NOMO-1 treated with DMSO at 0.1 percent for 48 hours (cell line): ENCODE data around the gene GRAMD1A.

Experiments
- DNase-seq: peaks from one replicate; lab custom pipeline; 2025; ENCODE audit not compliant: unreplicated experiment; lab: John Stamatoyannopoulos, UW

The GRAMD1A gene

DNA sequence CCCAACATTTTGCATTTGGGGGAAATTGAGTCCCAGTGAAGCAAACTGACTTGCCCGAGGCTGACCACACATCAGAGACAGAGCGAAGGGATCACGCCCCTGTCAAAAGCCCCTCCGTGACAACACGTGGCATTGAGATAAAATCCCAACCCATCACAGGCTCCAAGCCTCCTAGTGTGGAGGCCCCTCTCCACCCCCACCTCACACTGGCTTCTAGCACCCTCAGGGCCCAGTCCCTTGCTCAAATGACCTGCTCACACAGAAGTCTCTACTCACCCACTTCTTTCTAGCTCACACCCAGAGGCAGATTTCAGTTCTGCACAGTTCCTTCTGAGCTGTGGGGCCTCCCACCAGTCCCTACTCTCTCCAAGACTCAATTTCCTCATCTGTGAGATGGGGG, 51.7 kb downstream of the GRAMD1A start:
- no peak for DNase-seq

DNA sequence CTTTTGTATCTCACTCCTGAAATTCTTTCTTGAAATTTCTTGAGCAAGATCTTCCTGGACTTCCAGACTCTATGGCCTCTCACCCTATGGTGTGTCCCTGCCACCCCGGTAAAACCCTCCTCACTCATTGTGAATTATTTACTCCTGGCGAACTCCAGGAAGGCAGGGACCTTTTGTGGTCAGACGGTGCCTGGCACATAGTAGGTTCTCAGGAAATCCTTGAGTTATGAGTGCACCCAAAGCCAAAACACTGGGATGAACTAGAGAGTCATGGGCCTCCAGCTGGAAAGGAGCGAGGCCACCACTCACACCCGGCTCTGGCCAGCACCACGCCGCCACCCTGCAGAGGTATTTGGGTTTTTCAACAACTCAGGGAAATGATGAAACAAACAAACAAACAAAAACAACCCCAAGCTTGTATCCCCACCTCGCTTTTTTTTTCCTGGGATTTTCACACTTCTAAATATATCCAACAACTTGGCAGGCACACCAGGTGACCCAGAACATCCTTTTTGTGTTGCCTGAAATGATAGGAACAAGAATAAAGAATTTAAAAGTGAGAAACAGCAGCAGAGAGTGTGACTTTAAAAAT, 52.6 kb downstream of the GRAMD1A start:
- DNase-seq = no peak

DNA sequence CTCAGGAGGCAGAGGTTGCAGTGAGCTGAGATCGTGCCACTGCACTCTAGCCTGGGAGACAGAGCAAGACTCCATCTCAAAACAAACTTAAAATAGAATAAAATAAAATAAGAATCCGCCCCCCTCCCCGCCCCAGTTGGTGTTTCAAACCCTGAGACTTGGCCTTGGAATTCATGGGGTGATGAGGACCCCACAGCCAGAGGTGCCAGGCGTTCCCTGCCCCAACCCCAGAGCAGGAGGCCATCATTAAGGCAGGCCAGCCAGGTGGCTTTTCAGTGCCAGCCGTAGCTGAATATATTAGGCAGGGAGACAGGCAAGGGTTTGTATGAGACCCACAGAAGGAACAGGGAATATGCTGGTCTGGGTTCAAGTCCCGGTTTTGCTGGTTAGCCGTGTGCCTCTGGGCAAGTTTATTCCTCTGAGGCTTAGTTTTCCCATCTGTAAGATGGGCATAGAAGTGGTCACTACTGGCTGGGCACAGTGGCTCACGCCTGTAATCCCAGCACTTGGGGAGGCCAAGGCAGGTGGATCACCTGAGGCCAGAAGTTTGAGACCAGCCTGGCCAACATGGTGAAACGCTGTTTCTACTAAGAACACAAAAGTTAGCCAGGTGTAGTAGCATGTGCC, 53.7 kb downstream of the GRAMD1A start:
- DNase-seq = no peak

DNA sequence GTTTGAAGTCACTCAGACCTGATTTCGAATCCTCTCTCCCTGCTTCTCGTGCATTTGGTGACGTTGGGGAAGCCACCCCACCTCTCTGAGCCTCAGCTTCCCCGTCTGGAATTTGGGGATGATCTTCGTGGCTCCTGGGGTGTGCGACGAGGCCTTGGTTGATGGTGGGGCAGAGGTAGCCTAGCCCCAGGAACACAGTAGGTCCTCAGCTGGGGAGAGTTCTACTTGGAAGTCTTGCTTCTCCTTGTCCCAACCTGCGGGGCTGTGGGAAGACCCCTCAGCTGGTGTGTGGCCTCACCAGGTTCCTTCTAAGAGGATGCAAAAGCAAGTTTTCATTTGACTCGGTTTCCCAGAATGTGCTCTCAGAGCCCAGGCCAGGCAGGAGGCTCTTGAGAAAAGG, 54.5 kb downstream of the GRAMD1A start:
- no peak for DNase-seq

DNA sequence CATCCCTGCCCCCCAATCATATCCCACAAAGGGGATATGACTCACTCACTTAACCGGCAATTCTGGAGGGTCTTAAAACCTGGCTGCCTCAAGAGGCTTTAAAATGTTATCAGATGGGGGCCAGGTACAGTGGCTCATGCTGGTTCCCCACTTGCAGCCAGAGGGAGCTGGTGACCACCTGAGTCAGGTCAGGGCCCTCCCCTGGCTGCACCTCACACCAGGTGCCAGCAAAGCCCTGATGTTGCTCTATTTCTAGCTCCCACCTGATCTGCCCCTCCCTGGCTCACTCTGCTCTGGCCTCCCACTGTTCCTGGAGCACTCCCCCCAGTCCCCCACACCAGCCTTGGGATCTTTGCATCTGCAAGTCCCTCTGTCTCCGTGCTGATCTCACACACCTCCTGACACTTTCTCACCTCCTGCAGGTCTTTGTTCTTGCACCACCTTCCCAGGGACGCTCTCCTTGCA, 55.6 kb downstream of the GRAMD1A start:
- no peak for DNase-seq

DNA sequence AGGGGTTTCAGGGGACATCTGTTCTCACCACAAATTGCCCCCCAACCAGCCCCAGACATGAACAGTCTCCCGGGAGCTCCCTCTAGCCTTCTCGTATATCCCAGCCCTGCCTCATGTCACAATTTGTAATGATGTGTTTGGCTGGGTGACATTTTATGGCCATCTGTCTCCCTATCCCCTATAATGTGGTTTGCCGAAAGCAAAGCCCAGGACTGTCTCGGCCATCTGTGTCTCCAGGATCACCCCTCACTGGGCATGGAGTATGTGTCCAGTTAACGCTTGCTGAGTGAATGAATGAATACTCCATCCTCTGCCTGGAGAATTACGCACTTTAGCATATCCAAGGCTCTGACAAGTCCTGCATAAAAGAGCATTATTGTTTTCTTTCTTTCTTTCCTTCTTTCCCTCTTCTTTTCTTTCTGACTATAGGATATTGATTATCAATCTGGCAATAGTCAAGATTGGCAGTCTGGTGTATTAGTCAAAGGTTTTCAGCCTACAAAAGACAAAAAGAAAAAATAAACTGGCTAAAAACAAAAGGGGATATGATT, 56.5 kb downstream of the GRAMD1A start:
- DNase-seq = no peak

DNA sequence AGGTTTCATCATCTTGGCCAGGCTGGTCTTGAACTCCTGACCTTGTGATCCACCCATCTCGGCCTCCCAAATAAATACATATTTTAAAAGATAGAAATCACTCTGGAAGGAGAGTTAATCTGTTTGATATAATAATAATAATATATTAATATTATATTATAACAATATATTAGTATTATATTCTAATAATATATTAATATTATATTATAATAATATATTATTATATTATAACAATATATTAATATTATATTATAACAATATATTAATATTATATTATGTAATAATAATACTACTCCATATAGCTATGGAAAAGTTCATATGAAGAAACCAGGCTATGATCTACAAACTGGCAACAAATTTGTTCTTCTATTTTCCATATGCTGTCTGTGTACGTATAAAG, 58.2 kb downstream of the GRAMD1A start:
- no peak for DNase-seq

DNA sequence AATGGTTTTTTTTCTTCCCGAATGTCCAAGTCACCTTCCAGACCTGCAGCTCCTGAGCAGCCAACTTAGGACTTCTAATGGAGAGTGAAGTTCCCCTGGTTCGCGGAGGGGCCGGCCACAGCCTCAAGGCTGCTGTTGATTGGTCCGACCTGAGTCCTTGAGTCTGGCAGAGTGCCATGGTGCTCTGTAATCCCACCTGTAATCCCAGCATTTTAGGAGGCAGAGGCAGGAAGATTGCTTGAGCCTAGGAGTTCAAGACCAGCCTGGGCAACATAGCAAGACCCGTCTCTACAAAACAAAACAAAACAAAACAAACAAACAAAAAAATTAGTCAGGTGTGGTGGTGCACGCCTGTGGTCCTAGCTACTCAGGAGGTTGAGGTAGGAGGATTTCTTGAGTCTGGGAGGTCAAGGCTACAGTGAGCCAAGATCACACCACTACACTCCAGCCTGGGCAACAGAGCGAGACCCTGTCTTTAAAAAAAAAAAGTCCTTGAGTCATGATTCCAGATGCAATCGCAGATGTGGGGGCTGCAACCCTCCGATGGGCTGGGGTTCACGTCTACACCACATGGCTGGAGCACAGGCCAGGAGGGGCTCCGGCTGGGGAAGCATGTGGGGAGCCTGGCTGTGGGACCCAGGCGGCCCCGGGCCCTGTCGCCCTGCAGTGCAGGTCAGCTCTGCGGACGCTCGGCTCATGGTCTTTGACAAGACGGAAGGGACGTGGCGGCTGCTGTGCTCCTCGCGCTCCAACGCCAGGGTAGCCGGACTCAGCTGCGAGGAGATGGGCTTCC, 59.1 kb downstream of the GRAMD1A start:
- DNase-seq = no peak

DNA sequence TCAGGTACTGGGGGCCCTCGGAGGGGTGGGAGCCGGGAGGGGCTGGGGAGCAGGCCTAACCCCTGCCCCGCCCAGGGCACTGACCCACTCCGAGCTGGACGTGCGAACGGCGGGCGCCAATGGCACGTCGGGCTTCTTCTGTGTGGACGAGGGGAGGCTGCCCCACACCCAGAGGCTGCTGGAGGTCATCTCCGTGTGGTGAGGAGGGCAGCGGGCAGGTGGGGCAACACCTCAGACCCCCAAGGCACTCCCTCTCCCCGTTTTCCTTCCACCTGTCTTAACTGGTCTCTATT, 59.6 kb downstream of the GRAMD1A start:
- no peak for DNase-seq

DNA sequence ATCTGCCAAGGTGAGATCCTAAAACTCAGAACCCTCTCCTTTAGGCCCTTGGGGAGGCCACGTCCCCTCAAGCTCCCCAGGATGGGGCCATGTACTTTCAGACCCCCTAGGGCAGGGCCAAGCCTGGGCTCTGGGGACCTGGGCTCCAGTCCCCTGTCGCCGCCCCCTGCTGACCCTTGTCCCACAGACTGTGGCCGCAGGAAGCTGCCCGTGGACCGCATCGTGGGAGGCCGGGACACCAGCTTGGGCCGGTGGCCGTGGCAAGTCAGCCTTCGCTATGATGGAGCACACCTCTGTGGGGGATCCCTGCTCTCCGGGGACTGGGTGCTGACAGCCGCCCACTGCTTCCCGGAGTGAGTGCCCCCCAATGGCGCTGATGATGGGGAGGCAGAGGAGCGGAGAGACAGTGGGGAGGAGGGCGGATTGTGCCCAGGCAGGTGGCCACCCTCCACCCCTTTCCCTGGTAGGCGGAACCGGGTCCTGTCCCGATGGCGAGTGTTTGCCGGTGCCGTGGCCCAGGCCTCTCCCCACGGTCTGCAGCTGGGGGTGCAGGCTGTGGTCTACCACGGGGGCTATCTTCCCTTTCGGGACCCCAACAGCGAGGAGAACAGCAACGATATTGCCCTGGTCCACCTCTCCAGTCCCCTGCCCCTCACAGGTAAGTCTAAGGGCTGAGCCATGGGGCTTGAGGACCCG, 60.2 kb downstream of the GRAMD1A start:
- no peak for DNase-seq

DNA sequence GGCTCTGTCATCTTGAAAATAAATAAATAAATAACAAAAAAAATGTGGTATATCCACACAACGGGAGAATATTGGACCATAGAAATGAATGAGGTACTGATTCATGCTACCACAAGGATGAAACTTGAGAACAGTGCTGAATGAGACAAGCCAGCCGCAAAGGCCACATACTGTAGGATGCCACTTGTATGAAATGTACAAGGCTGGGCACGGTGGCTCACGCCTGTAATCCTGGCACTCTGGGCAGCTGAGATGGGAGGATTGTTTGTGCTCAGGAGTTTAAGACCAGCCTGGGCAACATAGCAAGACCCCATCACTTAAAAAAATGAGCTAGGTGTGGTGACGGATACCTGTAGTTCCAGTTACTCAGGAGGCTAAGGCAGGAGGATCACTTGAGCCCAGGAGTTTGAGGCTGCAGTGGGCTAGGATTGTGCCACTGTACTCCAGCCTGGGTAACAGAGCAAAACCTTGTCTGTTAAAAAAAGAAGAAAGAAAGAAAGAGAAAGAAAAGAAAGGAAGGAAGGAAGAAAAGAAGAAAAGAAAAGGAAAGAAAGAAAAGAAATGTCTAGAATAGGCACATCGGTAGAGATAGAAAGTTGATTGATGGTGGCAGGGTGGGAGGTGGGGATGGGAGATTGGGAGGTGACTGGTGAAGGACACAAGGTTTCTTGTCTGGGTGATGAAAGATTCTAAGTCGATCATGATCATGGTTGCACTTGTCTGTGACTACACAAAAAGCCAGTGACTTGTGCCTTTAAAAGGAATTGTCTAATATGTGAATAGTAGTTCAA, 61.7 kb downstream of the GRAMD1A start:
- no peak for DNase-seq

DNA sequence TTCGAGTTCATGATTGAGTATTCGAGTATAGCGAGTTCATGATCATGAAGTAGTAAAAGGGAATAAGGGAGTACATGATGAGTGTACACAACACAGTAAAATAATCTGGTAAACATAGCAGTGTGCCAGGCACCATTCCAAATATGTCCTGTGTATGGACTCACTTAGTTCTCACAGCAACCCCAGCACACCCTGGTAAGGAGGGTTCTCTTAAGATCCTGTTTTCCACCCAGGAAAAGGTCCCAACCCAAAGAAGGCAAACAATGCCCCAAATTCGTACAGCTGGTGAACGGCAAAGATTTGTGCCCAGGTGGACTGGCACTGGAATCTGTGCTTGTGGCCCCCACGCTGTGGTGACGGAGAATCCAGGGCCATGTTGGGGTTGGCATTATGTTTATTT, 62.8 kb downstream of the GRAMD1A start:
- no peak for DNase-seq

DNA sequence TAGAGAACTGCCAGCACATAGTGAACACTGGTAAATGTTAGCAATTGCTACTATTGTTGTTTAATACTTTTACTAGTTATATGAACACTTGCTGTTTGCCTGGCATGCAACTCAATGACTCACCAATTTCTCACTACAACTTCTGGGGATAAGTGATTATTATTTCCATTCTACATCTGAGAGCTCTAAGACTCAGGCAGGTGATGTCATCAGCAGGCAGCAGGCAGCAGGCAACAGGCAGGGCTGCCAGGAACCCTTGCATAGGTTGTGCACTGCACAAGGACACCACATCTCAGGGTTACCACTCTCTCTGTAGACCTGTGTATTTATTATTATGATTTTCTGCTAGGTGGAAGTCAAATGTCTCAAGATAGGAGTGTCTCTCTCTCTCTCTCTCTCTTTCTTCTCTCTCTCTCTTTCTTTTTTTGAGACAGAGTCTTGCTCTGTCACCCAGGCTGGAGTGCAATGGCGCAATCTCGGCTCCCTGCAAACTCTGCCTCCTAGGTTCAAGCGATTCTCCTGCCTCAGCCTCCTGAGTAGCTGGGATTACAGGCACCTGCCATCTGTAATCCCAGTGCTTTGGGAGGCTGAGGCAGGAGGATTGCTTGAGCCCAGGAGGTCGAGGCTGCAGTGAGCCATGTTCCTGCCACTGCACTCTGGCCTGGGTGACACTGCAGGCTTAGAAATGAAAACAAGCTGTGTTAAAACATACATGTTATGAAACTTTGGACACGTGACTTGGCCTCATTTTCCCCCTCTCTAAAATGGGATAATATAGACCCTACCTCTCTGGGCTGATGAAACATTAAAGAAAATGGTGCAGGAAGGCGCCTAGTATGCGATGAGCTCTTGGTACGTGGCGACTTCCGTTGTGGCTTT, 64.1 kb downstream of the GRAMD1A start:
- DNase-seq = peak; percentile 2

DNA sequence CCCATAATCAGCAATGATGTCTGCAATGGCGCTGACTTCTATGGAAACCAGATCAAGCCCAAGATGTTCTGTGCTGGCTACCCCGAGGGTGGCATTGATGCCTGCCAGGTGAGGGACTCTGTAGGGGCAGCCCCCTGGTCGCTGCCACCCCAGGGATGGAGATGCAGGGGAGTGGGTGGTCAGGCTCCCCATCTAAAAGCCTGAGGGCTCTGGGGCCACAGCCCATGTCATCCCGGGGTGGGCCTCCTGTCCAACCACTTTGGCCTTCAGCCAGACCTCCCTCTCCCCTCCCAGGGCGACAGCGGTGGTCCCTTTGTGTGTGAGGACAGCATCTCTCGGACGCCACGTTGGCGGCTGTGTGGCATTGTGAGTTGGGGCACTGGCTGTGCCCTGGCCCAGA, 65.5 kb downstream of the GRAMD1A start:
- DNase-seq = no peak

DNA sequence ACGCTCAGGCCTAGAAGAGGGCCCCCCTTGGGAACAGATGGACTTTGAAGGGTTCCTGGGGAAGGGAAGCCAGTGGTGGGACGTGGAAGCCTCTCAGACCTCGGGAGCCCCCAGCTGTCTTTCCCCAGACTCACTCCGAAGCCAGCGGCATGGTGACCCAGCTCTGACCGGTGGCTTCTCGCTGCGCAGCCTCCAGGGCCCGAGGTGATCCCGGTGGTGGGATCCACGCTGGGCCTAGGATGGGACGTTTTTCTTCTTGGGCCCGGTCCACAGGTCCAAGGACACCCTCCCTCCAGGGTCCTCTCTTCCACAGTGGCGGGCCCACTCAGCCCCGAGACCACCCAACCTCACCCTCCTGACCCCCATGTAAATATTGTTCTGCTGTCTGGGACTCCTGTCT, 66.0 kb downstream of the GRAMD1A start:
- no peak for DNase-seq

DNA sequence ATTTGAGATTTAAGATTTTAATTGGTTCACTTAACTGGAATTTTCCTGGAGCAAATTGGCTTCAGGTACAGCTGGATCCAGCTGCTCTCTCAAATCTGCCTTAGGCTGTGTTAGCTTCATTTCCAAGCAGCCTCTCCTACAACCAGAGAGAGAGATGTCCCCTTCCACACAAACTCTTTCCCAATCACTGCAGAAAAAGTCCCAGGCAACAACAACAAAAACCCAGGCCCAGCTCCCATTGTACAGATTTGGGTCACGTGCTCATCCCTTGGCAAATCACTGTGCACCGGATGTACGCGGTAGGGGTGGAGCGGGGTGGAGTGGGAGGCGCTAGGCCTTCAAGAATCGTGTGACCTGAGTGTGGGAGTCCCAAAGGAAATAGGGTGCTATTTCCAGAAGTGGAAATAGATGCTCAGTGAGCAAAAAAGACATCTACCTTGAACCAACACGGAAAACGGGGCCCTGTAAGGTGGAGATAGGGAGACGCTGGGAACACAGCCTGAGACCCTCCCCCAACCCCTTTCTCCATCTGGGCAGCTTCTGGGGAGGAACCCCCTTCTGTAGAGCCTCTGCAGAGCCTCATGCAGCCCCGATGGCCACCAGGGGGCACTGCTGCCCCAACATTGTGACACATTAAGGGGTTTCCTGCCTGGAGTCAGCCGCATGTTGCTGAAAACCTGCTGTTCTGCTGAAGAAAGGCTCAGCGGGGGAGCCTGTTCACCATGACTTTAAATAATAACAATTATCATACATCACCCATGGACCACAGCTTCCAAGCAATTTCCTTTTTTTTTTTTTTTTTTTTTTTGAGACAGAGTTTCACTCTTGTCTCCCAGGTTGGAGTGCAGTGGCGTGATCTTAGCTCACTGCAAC, 66.8 kb downstream of the GRAMD1A start:
- peak; percentile 70 for DNase-seq

DNA sequence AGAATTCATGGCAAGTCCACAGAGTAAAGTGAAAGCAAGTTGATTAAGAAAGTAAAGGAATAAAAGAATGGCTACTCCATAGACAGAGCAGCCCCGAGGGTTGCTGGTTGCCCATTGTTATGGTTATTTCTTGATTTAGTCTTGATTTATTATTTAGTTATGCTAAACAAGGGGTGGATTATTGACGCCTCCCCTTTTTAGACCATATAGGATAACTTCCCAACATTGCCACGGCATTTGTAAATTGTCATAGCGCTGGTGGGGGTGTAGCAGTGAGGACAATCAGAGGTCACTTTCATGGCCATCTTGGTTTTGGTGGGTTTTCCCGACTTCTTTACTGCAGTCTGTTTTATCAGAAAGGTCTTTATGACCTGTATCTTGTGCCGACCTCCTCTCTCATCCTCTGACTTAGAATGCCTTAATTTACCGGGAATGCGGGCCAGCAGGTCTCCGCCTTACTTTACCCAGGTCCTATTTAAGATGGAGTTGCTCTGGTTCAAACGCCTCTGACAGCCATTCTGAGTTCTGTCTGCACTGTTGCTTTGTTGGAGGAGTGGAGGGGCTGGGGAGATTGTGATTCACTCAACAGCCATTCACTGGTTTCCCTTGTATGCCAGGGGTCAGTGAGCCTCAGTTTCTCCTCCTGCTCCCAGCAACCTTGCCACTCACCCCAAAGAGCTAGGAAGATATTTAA, 69.0 kb downstream of the GRAMD1A start:
- DNase-seq = no peak

DNA sequence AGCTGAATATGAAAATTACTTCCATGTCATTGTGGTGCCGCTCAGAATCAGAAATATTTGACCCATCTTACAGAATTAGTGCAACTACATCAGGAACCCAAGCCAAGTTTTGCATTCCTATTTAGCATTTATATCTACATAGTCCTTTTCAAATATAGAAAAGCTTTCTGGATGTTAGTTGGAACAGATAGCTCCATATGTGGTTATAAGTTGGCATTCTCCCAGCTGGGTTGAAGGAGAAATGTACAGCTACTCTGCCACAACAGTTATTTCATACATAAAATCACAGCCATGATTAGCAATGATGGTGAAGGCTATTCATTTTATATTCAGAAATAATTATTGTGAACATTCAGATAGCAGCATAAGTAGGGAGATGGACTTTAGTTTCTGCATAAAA, 69.6 kb downstream of the GRAMD1A start:
- DNase-seq = no peak
